ENCODE measurements around the gene PDE3B. TPM values are rescaled to one million over a fixed set of nuclear protein-coding genes. Genes with fewer than 3 reads are reported as not detected.

Gene PDE3B
- total and polyA plus RNA-seq, 9 of the 15 experiments (the other 6 are each of a cell fraction or from before 2014, with no cell fraction given): 2.3 to 22.5 (median 12.2) TPM

DNA sequence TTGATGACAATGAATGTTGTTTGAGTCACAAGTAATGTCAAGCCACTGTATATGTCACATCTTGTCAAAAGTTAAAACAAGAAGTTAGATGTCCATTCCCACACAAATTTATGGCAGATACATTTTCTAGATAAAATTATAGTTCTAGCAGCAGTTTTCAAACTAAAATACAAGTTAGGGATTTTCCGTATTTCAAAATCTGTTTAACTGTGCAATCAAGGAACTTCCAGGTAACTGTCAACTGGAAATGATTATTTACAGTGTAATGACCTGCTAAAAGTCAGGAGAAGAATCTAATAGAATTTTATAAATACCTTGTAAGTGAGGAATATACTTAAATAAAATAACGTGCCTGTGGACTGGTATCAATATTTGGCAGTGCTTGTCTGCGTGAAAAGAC is 111.5 kb downstream of the PDE3B start:
- CTCF ChIA-PET (ENCODE audit: low intra/inter-chr PET ratio): no interaction called here
- POLR2A ChIA-PET: no interaction called here
- intact Hi-C loops (cut with micrococcal nuclease): no loop called here

More for the DNA sequence above, 111.5 kb downstream of the PDE3B start:
- TF ChIP-seq LEF1 (IDR thresholded peaks at IDR 0.05) (no peak), BRF1 (IDR thresholded peaks at IDR 0.05; ENCODE audit: borderline replicate concordance, extremely low read depth, insufficient read length) (no peak), PPARD (CRISPR knock-in tag; IDR thresholded peaks at IDR 0.05) (no peak), ZBTB7A (IDR thresholded peaks at IDR 0.05; ENCODE audit: borderline replicate concordance, control insufficient read depth, low read depth, low read length) (no peak), CREM (IDR thresholded peaks at IDR 0.05; ENCODE audit: low read depth) (no peak), ZNF764 (CRISPR knock-in tag; IDR thresholded peaks at IDR 0.05; ENCODE audit: low read depth) (no peak), ZNF121 (CRISPR knock-in tag; conservative IDR thresholded peaks at IDR 0.05) (no peak), ZNF830 (CRISPR knock-in tag; IDR thresholded peaks at IDR 0.05) (no peak), GTF2A2 (tag; IDR thresholded peaks at IDR 0.05) (no peak), NR2C2 (CRISPR knock-in tag; IDR thresholded peaks at IDR 0.05) (no peak), NR2C2 (tag; IDR thresholded peaks at IDR 0.05) (no peak), ZNF766 (CRISPR knock-in tag; conservative IDR thresholded peaks at IDR 0.05) (no peak)
- TF ChIP-seq, protein P1, sequence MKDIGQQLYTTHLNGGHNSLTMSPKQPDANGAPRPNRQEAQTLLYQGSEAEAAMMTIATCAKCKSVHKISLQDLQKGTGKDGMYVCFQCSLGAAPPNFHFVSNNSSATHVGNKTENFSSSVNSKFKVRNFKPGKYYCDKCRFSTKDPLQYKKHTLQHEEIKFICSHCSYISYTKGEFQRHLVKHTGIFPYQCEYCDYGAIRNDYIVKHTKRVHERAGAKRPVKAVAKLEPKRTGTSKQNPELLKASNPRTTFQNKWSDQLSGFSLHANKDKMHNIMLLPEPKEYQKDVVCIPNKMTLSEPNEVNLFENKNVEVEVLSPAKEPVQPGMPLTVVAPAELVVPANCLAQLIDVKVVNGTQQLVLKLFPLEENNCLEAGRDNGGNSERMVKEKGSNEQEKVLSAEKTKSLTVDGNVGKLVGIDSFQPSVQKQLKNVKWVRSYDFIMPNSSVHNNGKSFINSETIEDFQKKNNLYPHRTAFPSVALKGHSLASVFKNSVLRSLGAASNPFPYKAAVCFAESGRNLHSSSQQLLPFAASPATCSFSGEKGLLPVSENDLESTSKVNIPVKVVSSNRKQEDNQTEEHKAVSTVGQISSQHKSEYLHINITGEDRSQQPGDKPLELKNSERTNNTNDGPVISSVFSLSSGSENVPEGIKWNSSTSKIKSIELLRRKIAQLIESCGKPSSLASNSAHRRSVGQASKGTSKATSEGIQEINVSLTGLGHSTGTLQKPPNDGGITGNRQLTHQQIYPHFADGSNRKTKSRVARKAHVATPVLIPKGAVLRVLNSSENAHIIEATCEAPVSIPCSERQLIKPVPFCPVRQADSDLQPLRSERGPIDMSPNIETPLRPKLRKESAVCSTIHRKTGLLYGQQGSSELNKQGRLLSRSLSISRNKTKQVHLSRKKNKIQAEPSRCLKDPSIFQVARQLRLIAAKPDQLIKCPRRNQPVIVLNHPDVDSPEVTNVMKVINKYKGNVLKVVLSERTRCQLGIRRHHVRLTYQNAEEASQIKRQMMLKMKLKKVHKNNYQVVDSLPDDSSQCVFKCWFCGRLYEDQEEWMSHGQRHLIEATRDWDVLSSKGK (CRISPR knock-in tag; IDR thresholded peaks at IDR 0.05): no peak
- TF ChIP-seq, protein P2, sequence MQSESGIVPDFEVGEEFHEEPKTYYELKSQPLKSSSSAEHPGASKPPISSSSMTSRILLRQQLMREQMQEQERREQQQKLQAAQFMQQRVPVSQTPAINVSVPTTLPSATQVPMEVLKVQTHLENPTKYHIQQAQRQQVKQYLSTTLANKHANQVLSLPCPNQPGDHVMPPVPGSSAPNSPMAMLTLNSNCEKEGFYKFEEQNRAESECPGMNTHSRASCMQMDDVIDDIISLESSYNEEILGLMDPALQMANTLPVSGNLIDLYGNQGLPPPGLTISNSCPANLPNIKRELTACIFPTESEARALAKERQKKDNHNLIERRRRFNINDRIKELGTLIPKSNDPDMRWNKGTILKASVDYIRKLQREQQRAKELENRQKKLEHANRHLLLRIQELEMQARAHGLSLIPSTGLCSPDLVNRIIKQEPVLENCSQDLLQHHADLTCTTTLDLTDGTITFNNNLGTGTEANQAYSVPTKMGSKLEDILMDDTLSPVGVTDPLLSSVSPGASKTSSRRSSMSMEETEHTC (IDR thresholded peaks at IDR 0.05): no peak
- TF ChIP-seq, protein P3, sequence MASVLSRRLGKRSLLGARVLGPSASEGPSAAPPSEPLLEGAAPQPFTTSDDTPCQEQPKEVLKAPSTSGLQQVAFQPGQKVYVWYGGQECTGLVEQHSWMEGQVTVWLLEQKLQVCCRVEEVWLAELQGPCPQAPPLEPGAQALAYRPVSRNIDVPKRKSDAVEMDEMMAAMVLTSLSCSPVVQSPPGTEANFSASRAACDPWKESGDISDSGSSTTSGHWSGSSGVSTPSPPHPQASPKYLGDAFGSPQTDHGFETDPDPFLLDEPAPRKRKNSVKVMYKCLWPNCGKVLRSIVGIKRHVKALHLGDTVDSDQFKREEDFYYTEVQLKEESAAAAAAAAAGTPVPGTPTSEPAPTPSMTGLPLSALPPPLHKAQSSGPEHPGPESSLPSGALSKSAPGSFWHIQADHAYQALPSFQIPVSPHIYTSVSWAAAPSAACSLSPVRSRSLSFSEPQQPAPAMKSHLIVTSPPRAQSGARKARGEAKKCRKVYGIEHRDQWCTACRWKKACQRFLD (CRISPR knock-in tag; IDR thresholded peaks at IDR 0.05): no peak
- Histone ChIP-seq H3K9me1 (ENCODE audit: control insufficient read depth, insufficient read depth, low read length) (no peaks in the 10 kb centered on the region), H3K4me1 (replicated peaks in 1 of 2; ENCODE audit: control insufficient read depth in 2 of 2, insufficient read depth in 2 of 2, low read length in 2 of 2) (no peaks in the 10 kb centered on the region), H3K27me3 (ENCODE audit: control insufficient read depth in 2 of 2, insufficient read depth in 2 of 2, low read length in 2 of 2) (no peaks in the 10 kb centered on the region), H3K27ac (ENCODE audit: extremely low read depth, low read depth, low read length) (no peak overlapping the region), H3K79me2 (ENCODE audit: control insufficient read depth, insufficient read depth, low read length) (peaks cover 8% of the 10 kb centered on the region), H4K20me1 (replicated peaks; ENCODE audit: control insufficient read depth, insufficient read depth, low read length) (no peaks in the 10 kb centered on the region), H3K9me3 (replicated peaks; ENCODE audit: control insufficient read depth, insufficient read depth, low read depth, low read length) (no peaks in the 10 kb centered on the region), H3K4me3 (no peak overlapping the region), H3K9ac (ENCODE audit: insufficient read depth in 1 of 2, low read depth in 2 of 2, low read length in 2 of 2) (no peak overlapping the region), H3K36me3 (ENCODE audit: control insufficient read depth, insufficient read depth, low read length) (no peaks in the 10 kb centered on the region), H3K4me2 (ENCODE audit: insufficient read depth, low read length) (no peak overlapping the region), H2AFZ (ENCODE audit: low read depth, low read length) (no peak overlapping the region)
- DNase-seq (ENCODE audit: extremely low read depth in 1 of 4, low spot score in 3 of 4) (no peak), FAIRE-seq (no peak), ATAC-seq (no peak)
- no TSS peak for BruUV-seq (replicated peaks)
- in situ Hi-C loops (cut with MboI): no loop called here
- 81% methylated on average over 3 of the region's 3 CpGs for whole genome bisulfite sequencing (ENCODE audit: insufficient coverage, low coverage, missing lambda C conversion rate)

All from K562 (cell line).